GM23338 (cell line): Measurements from ENCODE around the gene ASB1. TPM values are rescaled to one million over a fixed set of nuclear protein-coding genes. Genes with fewer than 3 reads are reported as not detected.

Source experiments
- ATAC-seq: fragments of 200-7000 bp; cut with Tn5 transposase; 3 replicates; pipeline ENCODE4 v1.9.1; 2020
- DNase-seq: peaks from one replicate; pipeline ENCODE4 v3.0.0-alpha.2; 2015; ENCODE audit warnings: low spot score
- H2AFZ ChIP-seq: fragments of 200-600 bp; sonication (generic); 2 replicates; pipeline ENCODE4 v1.8.0; 2016; ENCODE audit warnings: antibody characterized with exemption, mild to moderate bottlenecking, moderate library complexity
- H3F3A ChIP-seq: fragments of 200-600 bp; sonication (generic); replicated peaks from 2 replicates; pipeline ENCODE4 v1.8.0; 2017; ENCODE audit warnings: antibody characterized with exemption, mixed run types, low read depth
- H3K27ac ChIP-seq: fragments of 200-600 bp; sonication (generic); 2 replicates; pipeline ENCODE4 v1.6.1; 2016; ENCODE audit warnings: low read depth
- H3K27me3 ChIP-seq: fragments of 200-600 bp; sonication (generic); 2 replicates; pipeline ENCODE4 v1.8.0; 2016; ENCODE audit warnings: mild to moderate bottlenecking, mixed run types, moderate library complexity; ENCODE audit not compliant: insufficient read depth
- H3K36me3 ChIP-seq: fragments of 200-600 bp; sonication (generic); 2 replicates; pipeline ENCODE4 v1.8.0; 2016; ENCODE audit warnings: mild to moderate bottlenecking; ENCODE audit not compliant: insufficient read depth
- H3K4me1 ChIP-seq: fragments of 200-600 bp; sonication (generic); 2 replicates; pipeline ENCODE4 v1.8.0; 2016; ENCODE audit warnings: mild to moderate bottlenecking, moderate library complexity; ENCODE audit not compliant: insufficient read depth
- H3K4me2 ChIP-seq: fragments of 200-600 bp; sonication (generic); 2 replicates; pipeline ENCODE4 v1.7.1; 2017; ENCODE audit warnings: mixed run types
- H3K4me3 ChIP-seq: fragments of 200-600 bp; sonication (generic); 2 replicates; pipeline ENCODE4 v1.6.1; 2016; ENCODE audit warnings: mixed run types
- H3K79me2 ChIP-seq: fragments of 200-600 bp; sonication (generic); replicated peaks from 2 replicates; pipeline ENCODE4 v1.8.0; 2017; ENCODE audit warnings: mild to moderate bottlenecking; ENCODE audit not compliant: insufficient read depth
- H3K9me2 ChIP-seq: fragments of 200-600 bp; sonication (generic); 2 replicates; pipeline ENCODE4 v1.8.0; 2017; ENCODE audit not compliant: insufficient read depth
- H4K20me1 ChIP-seq: fragments of 200-600 bp; sonication (generic); replicated peaks from 2 replicates; pipeline ENCODE4 v1.8.0; 2017; ENCODE audit warnings: mild to moderate bottlenecking; ENCODE audit not compliant: insufficient read depth
- H3K27ac Mint-ChIP-seq: 2 replicates; pipeline ENCODE4 v1.8.0; 2020; ENCODE audit warnings: inconsistent platforms, mild to moderate bottlenecking, moderate library complexity, mixed read lengths
- H3K27me3 Mint-ChIP-seq: 3 replicates; pipeline ENCODE4 v1.8.0; 2022; ENCODE audit warnings: low read depth, mild to moderate bottlenecking, moderate library complexity, mixed read lengths, inconsistent platforms; ENCODE audit not compliant: insufficient read depth, poor library complexity
- H3K36me3 Mint-ChIP-seq: 3 replicates; pipeline ENCODE4 v1.8.0; 2021; ENCODE audit warnings: low read depth, mild to moderate bottlenecking, inconsistent platforms, moderate library complexity, mixed read lengths
- H3K4me1 Mint-ChIP-seq: 3 replicates; pipeline ENCODE4 v1.8.0; 2020; ENCODE audit warnings: mild to moderate bottlenecking, inconsistent platforms, mixed read lengths
- H3K4me3 Mint-ChIP-seq: 3 replicates; pipeline ENCODE4 v1.8.0; 2021; ENCODE audit warnings: moderate library complexity, mild to moderate bottlenecking, inconsistent platforms, mixed read lengths
- H3K9me3 Mint-ChIP-seq: 3 replicates; pipeline ENCODE4 v1.8.0; 2020; ENCODE audit warnings: moderate library complexity, mild to moderate bottlenecking, inconsistent platforms, mixed read lengths
- CREB1 ChIP-seq: fragments of 250-450 bp; sonication (Bioruptor Pico); IDR thresholded peaks from 2 replicates; pipeline ENCODE4 v1.5.0; 2020; ENCODE audit warnings: low read depth, mild to moderate bottlenecking, moderate library complexity
- ETS1 ChIP-seq: IDR thresholded peaks from 2 replicates; pipeline ENCODE4 v1.6.1; 2016; ENCODE audit warnings: antibody characterized with exemption
- EZH2 ChIP-seq: fragments of 200-600 bp; sonication (generic); IDR thresholded peaks from one replicate; pipeline ENCODE4 v1.8.0; 2017; ENCODE audit warnings: antibody characterized with exemption, mild to moderate bottlenecking, low read depth; ENCODE audit not compliant: unreplicated experiment
- EZH2phosphoT487 ChIP-seq: fragments of 200-600 bp; sonication (generic); IDR thresholded peaks from one replicate; pipeline ENCODE4 v1.8.1; 2018; ENCODE audit warnings: antibody characterized with exemption; ENCODE audit not compliant: unreplicated experiment
- JUNB ChIP-seq: IDR thresholded peaks from one replicate; pipeline ENCODE4 v1.6.1; 2016; ENCODE audit warnings: antibody characterized with exemption; ENCODE audit not compliant: unreplicated experiment
- NANOG ChIP-seq: IDR thresholded peaks from 2 replicates; pipeline ENCODE4 v1.6.1; 2016; ENCODE audit warnings: antibody characterized with exemption, borderline replicate concordance
- POLR2AphosphoS5 ChIP-seq: IDR thresholded peaks from 2 replicates; pipeline ENCODE4 v1.6.1; 2016; ENCODE audit warnings: antibody characterized with exemption, low read depth
- REST ChIP-seq: IDR thresholded peaks from one replicate; pipeline ENCODE4 v1.6.1; 2018; ENCODE audit warnings: antibody characterized with exemption; ENCODE audit not compliant: unreplicated experiment
- STAT1 ChIP-seq: IDR thresholded peaks from one replicate; pipeline ENCODE4 v1.6.1; 2016; ENCODE audit warnings: antibody characterized with exemption; ENCODE audit not compliant: unreplicated experiment
- ZNF114 ChIP-seq: fragments of 250-450 bp; sonication (Bioruptor Pico); IDR thresholded peaks from 2 replicates; pipeline ENCODE4 v1.5.0; 2020; ENCODE audit warnings: mild to moderate bottlenecking, moderate library complexity
- ZNF331 ChIP-seq: fragments of 250-450 bp; sonication (Bioruptor Pico); IDR thresholded peaks from 2 replicates; pipeline ENCODE4 v1.5.0; 2020; ENCODE audit warnings: low read depth, mild to moderate bottlenecking, moderate library complexity
- polyA plus RNA-seq: library from polyadenylated mRNA; unstranded; fragments of >200 nt; fragmentation: Nextera tagmentation; extraction: Ambion mirVana; gene quantifications from 2 replicates; pipeline ENCODE4 v1.2.1, GENCODE V29; 2016
- total RNA-seq: library from RNA; depleted of rRNA; stranded (reverse); fragments of >200 nt; shearing (Covaris generic); gene quantifications from 2 replicates; pipeline ENCODE4 v1.2.3, GENCODE V29; 2014
- TF ChIP-seq, protein P1 (sequence below), 2 experiments: fragments of 200-600 bp in 1 of 2; sonication (generic) in 1 of 2; conservative IDR thresholded peaks; 2 replicates each; pipeline versions ENCODE4 v1.5.1 to v1.6.1; 2016 to 2017; ENCODE audit warnings: antibody characterized with exemption in 2 of 2, low read depth in 2 of 2, mild to moderate bottlenecking in 2 of 2, moderate library complexity in 1 of 2
- TF ChIP-seq, protein P2 (sequence below): fragments of 250-450 bp; sonication (Bioruptor Pico); IDR thresholded peaks from 2 replicates; pipeline ENCODE4 v1.5.0; 2020; ENCODE audit warnings: mild to moderate bottlenecking, moderate library complexity

ASB1 gene
- total and polyA plus RNA-seq, 2 experiments from 2014 or later: 21.5 to 23.9 TPM

- H3K27me3 ChIP-seq: no peaks in the 10 kb centered on the region
- ATAC-seq (no peak), DNase-seq (no peak)
- H3K4me1 Mint-ChIP-seq: no peaks in the 10 kb centered on the region; the same call in 2 of the 3 replicates
- H3K79me2 ChIP-seq: peaks cover 82% of the 10 kb centered on the region
- peaks cover 54% of the 10 kb centered on the region for H3K36me3 Mint-ChIP-seq
- no peaks in the 10 kb centered on the region for H3K9me2 ChIP-seq
- peaks cover under 1% of the 10 kb centered on the region; the same call in 1 of the 3 replicates for H3K9me3 Mint-ChIP-seq
- no peak overlapping the region for H3K27ac ChIP-seq
- H3K27me3 Mint-ChIP-seq: no peaks in the 10 kb centered on the region
- TF ChIP-seq ZNF114 (CRISPR knock-in tag): no peak
- no peak for TF ChIP-seq STAT1
- TF ChIP-seq EZH2: no peak
- TF ChIP-seq, protein P1, sequence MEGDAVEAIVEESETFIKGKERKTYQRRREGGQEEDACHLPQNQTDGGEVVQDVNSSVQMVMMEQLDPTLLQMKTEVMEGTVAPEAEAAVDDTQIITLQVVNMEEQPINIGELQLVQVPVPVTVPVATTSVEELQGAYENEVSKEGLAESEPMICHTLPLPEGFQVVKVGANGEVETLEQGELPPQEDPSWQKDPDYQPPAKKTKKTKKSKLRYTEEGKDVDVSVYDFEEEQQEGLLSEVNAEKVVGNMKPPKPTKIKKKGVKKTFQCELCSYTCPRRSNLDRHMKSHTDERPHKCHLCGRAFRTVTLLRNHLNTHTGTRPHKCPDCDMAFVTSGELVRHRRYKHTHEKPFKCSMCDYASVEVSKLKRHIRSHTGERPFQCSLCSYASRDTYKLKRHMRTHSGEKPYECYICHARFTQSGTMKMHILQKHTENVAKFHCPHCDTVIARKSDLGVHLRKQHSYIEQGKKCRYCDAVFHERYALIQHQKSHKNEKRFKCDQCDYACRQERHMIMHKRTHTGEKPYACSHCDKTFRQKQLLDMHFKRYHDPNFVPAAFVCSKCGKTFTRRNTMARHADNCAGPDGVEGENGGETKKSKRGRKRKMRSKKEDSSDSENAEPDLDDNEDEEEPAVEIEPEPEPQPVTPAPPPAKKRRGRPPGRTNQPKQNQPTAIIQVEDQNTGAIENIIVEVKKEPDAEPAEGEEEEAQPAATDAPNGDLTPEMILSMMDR (conservative IDR thresholded peaks at IDR 0.05; ENCODE audit: low read depth in 2 of 2): no peak
- no peak for TF ChIP-seq NANOG
- TF ChIP-seq, protein P2, sequence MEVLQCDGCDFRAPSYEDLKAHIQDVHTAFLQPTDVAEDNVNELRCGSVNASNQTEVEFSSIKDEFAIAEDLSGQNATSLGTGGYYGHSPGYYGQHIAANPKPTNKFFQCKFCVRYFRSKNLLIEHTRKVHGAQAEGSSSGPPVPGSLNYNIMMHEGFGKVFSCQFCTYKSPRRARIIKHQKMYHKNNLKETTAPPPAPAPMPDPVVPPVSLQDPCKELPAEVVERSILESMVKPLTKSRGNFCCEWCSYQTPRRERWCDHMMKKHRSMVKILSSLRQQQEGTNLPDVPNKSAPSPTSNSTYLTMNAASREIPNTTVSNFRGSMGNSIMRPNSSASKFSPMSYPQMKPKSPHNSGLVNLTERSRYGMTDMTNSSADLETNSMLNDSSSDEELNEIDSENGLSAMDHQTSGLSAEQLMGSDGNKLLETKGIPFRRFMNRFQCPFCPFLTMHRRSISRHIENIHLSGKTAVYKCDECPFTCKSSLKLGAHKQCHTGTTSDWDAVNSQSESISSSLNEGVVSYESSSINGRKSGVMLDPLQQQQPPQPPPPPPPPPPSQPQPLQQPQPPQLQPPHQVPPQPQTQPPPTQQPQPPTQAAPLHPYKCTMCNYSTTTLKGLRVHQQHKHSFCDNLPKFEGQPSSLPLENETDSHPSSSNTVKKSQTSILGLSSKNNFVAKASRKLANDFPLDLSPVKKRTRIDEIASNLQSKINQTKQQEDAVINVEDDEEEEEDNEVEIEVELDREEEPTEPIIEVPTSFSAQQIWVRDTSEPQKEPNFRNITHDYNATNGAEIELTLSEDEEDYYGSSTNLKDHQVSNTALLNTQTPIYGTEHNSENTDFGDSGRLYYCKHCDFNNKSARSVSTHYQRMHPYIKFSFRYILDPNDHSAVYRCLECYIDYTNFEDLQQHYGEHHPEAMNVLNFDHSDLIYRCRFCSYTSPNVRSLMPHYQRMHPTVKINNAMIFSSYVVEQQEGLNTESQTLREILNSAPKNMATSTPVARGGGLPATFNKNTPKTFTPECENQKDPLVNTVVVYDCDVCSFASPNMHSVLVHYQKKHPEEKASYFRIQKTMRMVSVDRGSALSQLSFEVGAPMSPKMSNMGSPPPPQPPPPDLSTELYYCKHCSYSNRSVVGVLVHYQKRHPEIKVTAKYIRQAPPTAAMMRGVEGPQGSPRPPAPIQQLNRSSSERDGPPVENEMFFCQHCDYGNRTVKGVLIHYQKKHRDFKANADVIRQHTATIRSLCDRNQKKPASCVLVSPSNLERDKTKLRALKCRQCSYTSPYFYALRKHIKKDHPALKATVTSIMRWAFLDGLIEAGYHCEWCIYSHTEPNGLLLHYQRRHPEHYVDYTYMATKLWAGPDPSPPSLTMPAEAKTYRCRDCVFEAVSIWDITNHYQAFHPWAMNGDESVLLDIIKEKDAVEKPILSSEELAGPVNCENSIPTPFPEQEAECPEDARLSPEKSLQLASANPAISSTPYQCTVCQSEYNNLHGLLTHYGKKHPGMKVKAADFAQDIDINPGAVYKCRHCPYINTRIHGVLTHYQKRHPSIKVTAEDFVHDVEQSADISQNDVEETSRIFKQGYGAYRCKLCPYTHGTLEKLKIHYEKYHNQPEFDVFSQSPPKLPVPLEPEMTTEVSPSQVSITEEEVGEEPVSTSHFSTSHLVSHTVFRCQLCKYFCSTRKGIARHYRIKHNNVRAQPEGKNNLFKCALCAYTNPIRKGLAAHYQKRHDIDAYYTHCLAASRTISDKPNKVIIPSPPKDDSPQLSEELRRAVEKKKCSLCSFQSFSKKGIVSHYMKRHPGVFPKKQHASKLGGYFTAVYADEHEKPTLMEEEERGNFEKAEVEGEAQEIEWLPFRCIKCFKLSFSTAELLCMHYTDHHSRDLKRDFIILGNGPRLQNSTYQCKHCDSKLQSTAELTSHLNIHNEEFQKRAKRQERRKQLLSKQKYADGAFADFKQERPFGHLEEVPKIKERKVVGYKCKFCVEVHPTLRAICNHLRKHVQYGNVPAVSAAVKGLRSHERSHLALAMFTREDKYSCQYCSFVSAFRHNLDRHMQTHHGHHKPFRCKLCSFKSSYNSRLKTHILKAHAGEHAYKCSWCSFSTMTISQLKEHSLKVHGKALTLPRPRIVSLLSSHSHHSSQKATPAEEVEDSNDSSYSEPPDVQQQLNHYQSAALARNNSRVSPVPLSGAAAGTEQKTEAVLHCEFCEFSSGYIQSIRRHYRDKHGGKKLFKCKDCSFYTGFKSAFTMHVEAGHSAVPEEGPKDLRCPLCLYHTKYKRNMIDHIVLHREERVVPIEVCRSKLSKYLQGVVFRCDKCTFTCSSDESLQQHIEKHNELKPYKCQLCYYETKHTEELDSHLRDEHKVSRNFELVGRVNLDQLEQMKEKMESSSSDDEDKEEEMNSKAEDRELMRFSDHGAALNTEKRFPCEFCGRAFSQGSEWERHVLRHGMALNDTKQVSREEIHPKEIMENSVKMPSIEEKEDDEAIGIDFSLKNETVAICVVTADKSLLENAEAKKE (CRISPR knock-in tag): no peak
- TF ChIP-seq ETS1: no peak
- TF ChIP-seq EZH2phosphoT487: no peak
- TF ChIP-seq ZNF331 (CRISPR knock-in tag): no peak
- no peak for TF ChIP-seq POLR2AphosphoS5
- TF ChIP-seq REST: no peak
- no peak for TF ChIP-seq CREB1 (CRISPR knock-in tag)
- TF ChIP-seq JUNB: no peak
- no peak overlapping the region for H2AFZ ChIP-seq
- H3F3A ChIP-seq: no peaks in the 10 kb centered on the region
- no peak overlapping the region for H3K4me2 ChIP-seq
- H3K4me1 ChIP-seq: no peaks in the 10 kb centered on the region
- no peak overlapping the region; the same call in 1 of the 2 replicates for H3K27ac Mint-ChIP-seq
- H3K4me3 ChIP-seq: no peak overlapping the region
- peaks cover 13% of the 10 kb centered on the region for H3K36me3 ChIP-seq
- peaks cover 47% of the 10 kb centered on the region for H4K20me1 ChIP-seq
- no peak overlapping the region for H3K4me3 Mint-ChIP-seq
Observed at GRCh38 chr2:238435752-238436096, 9.0 kb downstream of the ASB1 start.
